GM12878 (cell line): Measurements from ENCODE around the gene CPSF4. TPM values are rescaled to one million over a fixed set of nuclear protein-coding genes. Genes with fewer than 3 reads are reported as not detected.

ENCODE experiments used
- ATAC-seq: fragments of 200-7000 bp; cut with Tn5 transposase; 3 replicates; pipeline ENCODE4 v1.9.1; 2020; ENCODE audit warnings: mild to moderate bottlenecking, moderate library complexity
- BruUV-seq: library from RNA; stranded (reverse); fragments of 400-500 nt; replicated peaks from 2 replicates; lab custom pipeline; 2021; lab: Mats Ljungman, UMichigan
- CTCF ChIA-PET: fragments of 300-600 bp; sonication (Branson Sonifier 250); formaldehyde crosslinking; extraction: SDS; loops from one replicate; lab custom pipeline; 2021; ENCODE audit warnings: inconsistent platforms; lab: Yijun Ruan, JAX
- POLR2A ChIA-PET: fragments of 350-600 bp; formaldehyde crosslinking; extraction: SDS; loops from one replicate; lab custom pipeline; 2021; ENCODE audit warnings: inconsistent platforms; lab: Charles Lee
- RAD21 ChIA-PET: fragments of 300-600 bp; sonication (Branson Sonifier 250); formaldehyde crosslinking; loops from one replicate; lab custom pipeline; 2023; ENCODE audit warnings: antibody characterized with exemption; ENCODE audit not compliant: unreplicated experiment; lab: Charles Lee
- SMC1A ChIA-PET: fragments of 300-600 bp; sonication (Branson Sonifier 250); formaldehyde crosslinking; loops from one replicate; lab custom pipeline; 2023; ENCODE audit not compliant: unreplicated experiment, uncharacterized antibody; lab: Charles Lee
- DNase-seq: peaks from one replicate; pipeline ENCODE4 v3.0.0-alpha.2; 2011; ENCODE audit warnings: low read depth, low spot score
- FAIRE-seq: peaks from 3 replicates; lab custom pipeline; 2011; peaks lifted over from hg19 to GRCh38; lab: Jason Lieb, UNC
- H2AFZ ChIP-seq: 2 replicates; pipeline ENCODE4 v1.6.0; 2011; ENCODE audit warnings: low read depth, low read length, control low read depth; ENCODE audit not compliant: control insufficient read depth
- H3K27ac ChIP-seq: 2 replicates; pipeline ENCODE4 v1.5.1; 2011; ENCODE audit warnings: control low read depth; ENCODE audit not compliant: control insufficient read depth, insufficient read depth
- H3K27me3 ChIP-seq, 2 experiments: replicated peaks in 1 of 2; 2 replicates each; pipeline versions ENCODE4 v1.6.0 to v1.6.1; 2011; ENCODE audit warnings: low read length in 1 of 2; ENCODE audit not compliant: control insufficient read depth in 2 of 2, insufficient read depth in 2 of 2
- H3K36me3 ChIP-seq, 2 experiments: 2 replicates each; pipeline ENCODE4 v1.5.1; 2011; ENCODE audit warnings: low read length in 1 of 2; ENCODE audit not compliant: control insufficient read depth in 2 of 2, insufficient read depth in 2 of 2
- H3K4me1 ChIP-seq: 2 replicates; pipeline ENCODE4 v1.6.1; 2011; ENCODE audit warnings: mild to moderate bottlenecking, low read length, moderate library complexity, mixed read lengths; ENCODE audit not compliant: control insufficient read depth, insufficient read depth
- H3K4me2 ChIP-seq: 2 replicates; pipeline ENCODE4 v1.6.0; 2011; ENCODE audit warnings: control low read depth; ENCODE audit not compliant: control insufficient read depth, insufficient read depth
- H3K4me3 ChIP-seq: fragments of 200-600 bp; sonication (generic); 2 replicates; pipeline ENCODE4 v1.5.1; 2016
- H3K79me2 ChIP-seq: 2 replicates; pipeline ENCODE4 v1.6.0; 2011; ENCODE audit warnings: low read length; ENCODE audit not compliant: control insufficient read depth, insufficient read depth
- H3K9ac ChIP-seq: 2 replicates; pipeline ENCODE4 v1.8.0; 2011; ENCODE audit warnings: low read length, control low read depth, mixed read lengths; ENCODE audit not compliant: control insufficient read depth, insufficient read depth
- H3K9me3 ChIP-seq: replicated peaks from 3 replicates; pipeline ENCODE4 v1.5.1; 2011; ENCODE audit warnings: mild to moderate bottlenecking, low read length; ENCODE audit not compliant: control insufficient read depth, insufficient read depth
- H4K20me1 ChIP-seq: 2 replicates; pipeline ENCODE4 v1.6.0; 2011; ENCODE audit not compliant: control insufficient read depth, insufficient read depth
- ATF7 ChIP-seq: fragments of 450-650 bp; IDR thresholded peaks from 2 replicates; pipeline ENCODE4 v1.6.1; 2016; ENCODE audit warnings: low read depth, mild to moderate bottlenecking
- BCL3 ChIP-seq: IDR thresholded peaks from 2 replicates; pipeline ENCODE4 v1.6.1; 2011; ENCODE audit warnings: borderline replicate concordance, low read depth, mild to moderate bottlenecking, moderate library complexity, low read length; ENCODE audit not compliant: insufficient read depth, poor library complexity, severe bottlenecking
- BMI1 ChIP-seq: fragments of 450-650 bp; IDR thresholded peaks from 2 replicates; pipeline ENCODE4 v1.6.1; 2016; ENCODE audit warnings: mild to moderate bottlenecking, moderate library complexity, borderline replicate concordance
- CBX3 ChIP-seq: fragments of 200-600 bp; sonication (generic); IDR thresholded peaks from 2 replicates; pipeline ENCODE4 v1.6.1; 2016; ENCODE audit warnings: low read depth, borderline replicate concordance
- GABPA ChIP-seq: IDR thresholded peaks from 2 replicates; pipeline ENCODE4 v1.6.1; 2014; ENCODE audit warnings: antibody characterized with exemption, low read depth, mild to moderate bottlenecking, inconsistent platforms
- HDGF ChIP-seq: fragments of 450-650 bp; IDR thresholded peaks from 2 replicates; pipeline ENCODE4 v1.6.1; 2016; ENCODE audit warnings: antibody characterized with exemption
- MAX ChIP-seq: IDR thresholded peaks from 2 replicates; pipeline ENCODE4 v1.6.1; 2012; ENCODE audit warnings: low read depth, low read length, improper control_type of control experiment
- MTA3 ChIP-seq: IDR thresholded peaks from 2 replicates; pipeline ENCODE4 v1.6.1; 2012; ENCODE audit warnings: low read length, inconsistent platforms, borderline replicate concordance
- NFYB ChIP-seq: IDR thresholded peaks from 2 replicates; pipeline ENCODE4 v1.6.1; 2011; ENCODE audit warnings: low read depth, mild to moderate bottlenecking, low read length, improper control_type of control experiment, moderate library complexity; ENCODE audit not compliant: insufficient read depth
- NR2F1 ChIP-seq: fragments of 450-650 bp; conservative IDR thresholded peaks from 2 replicates; pipeline ENCODE4 v1.6.1; 2017; ENCODE audit warnings: mild to moderate bottlenecking
- POLR2A ChIP-seq: IDR thresholded peaks from 2 replicates; pipeline ENCODE4 v1.6.1; 2011; ENCODE audit warnings: low read depth, mild to moderate bottlenecking, low read length
- POLR2AphosphoS2 ChIP-seq: IDR thresholded peaks from 2 replicates; pipeline ENCODE4 v1.6.1; 2011; ENCODE audit warnings: low read depth, mild to moderate bottlenecking, low read length, improper control_type of control experiment, moderate library complexity
- SIN3A ChIP-seq: IDR thresholded peaks from 2 replicates; pipeline ENCODE4 v1.6.1; 2012; ENCODE audit warnings: low read depth, low read length, improper control_type of control experiment
- SMC3 ChIP-seq: IDR thresholded peaks from 2 replicates; pipeline ENCODE4 v1.6.1; 2011; ENCODE audit warnings: low read length, improper control_type of control experiment, borderline replicate concordance
- SP1 ChIP-seq: IDR thresholded peaks from one replicate; pipeline ENCODE4 v1.6.1; 2011; ENCODE audit warnings: low read depth, low read length
- SUZ12 ChIP-seq: fragments of 200-600 bp; sonication (generic); IDR thresholded peaks from one replicate; pipeline ENCODE4 v1.6.1; 2018; ENCODE audit warnings: antibody characterized with exemption, mild to moderate bottlenecking; ENCODE audit not compliant: unreplicated experiment
- TARDBP ChIP-seq: IDR thresholded peaks from 2 replicates; pipeline ENCODE4 v1.6.1; 2016; ENCODE audit warnings: borderline replicate concordance
- USF1 ChIP-seq: IDR thresholded peaks from 2 replicates; pipeline ENCODE4 v1.6.1; 2011; ENCODE audit warnings: borderline replicate concordance, low read depth, mild to moderate bottlenecking, moderate library complexity, mixed read lengths, low read length; ENCODE audit not compliant: insufficient read depth; ENCODE audit errors: extremely low read length
- WGBS: methylation state at CpG from one replicate; pipeline ENCODE4 v1.1.6; 2016; ENCODE audit warnings: low lambda C conversion rate; ENCODE audit not compliant: insufficient replicate concordance, insufficient coverage; ENCODE audit errors: missing lambda C conversion rate; 5-methylcytosine and 5-hydroxymethylcytosine counted together
- in situ Hi-C: fragments of 300-500 bp; cut with MboI; formaldehyde crosslinking; loops from 9 replicates; pipeline ENCODE4 v1.14.3; 2018; ENCODE audit warnings: mixed read lengths
- intact Hi-C: fragments of 100-400 bp; cut with micrococcal nuclease; formaldehyde crosslinking; loops from one replicate; pipeline ENCODE4 v1.14.2; 2022; ENCODE audit not compliant: unreplicated experiment
- polyA plus RNA-seq, 11 experiments: library from polyadenylated mRNA; depleted of rRNA in 4 of 11; unstranded in 6 of 11; stranded (reverse) in 5 of 11; fragments of >200 nt; fragmentation: Nextera tagmentation in 4 of 11; fragmentation: Illumina TruSeq in 1 of 11; extraction: Ambion mirVana in 4 of 11; extraction: Trizol in 1 of 11; gene quantifications; 1 replicate in 1 of 11; 2 replicates in 10 of 11; pipeline versions ENCODE4 v1.2.1 to v1.2.3, GENCODE V29; 2011 to 2016; ENCODE audit warnings: inconsistent platforms in 2 of 11, missing spikeins in 2 of 11, low read depth in 1 of 11
- total RNA-seq, 4 experiments: library from RNA; depleted of rRNA in 3 of 4; stranded (reverse); fragments of >200 nt in 3 of 4; fragmentation: Illumina TruSeq in 1 of 4; extraction: Trizol in 1 of 4; gene quantifications; 2 replicates each; pipeline versions ENCODE4 v1.2.1 to v1.2.3, GENCODE V29; 2013 to 2021
- TF ChIP-seq, protein P1 (sequence below), 3 experiments: IDR thresholded peaks in 2 of 3; conservative IDR thresholded peaks in 1 of 3; 2 replicates each; pipeline ENCODE4 v1.5.1; 2011; ENCODE audit warnings: low read depth in 3 of 3, low read length in 3 of 3, mild to moderate bottlenecking in 3 of 3, control low read depth in 2 of 3, moderate library complexity in 2 of 3, inconsistent platforms in 1 of 3, mixed read lengths in 1 of 3; ENCODE audit not compliant: control insufficient read depth in 2 of 3, insufficient read depth in 1 of 3; ENCODE audit errors: extremely low read depth in 1 of 3

Gene CPSF4
- total and polyA plus RNA-seq, 10 of the 15 experiments (the other 5 are each of a cell fraction or from before 2014, with no cell fraction given) = 13.6 to 70.1 (median 45.0) TPM

DNA sequence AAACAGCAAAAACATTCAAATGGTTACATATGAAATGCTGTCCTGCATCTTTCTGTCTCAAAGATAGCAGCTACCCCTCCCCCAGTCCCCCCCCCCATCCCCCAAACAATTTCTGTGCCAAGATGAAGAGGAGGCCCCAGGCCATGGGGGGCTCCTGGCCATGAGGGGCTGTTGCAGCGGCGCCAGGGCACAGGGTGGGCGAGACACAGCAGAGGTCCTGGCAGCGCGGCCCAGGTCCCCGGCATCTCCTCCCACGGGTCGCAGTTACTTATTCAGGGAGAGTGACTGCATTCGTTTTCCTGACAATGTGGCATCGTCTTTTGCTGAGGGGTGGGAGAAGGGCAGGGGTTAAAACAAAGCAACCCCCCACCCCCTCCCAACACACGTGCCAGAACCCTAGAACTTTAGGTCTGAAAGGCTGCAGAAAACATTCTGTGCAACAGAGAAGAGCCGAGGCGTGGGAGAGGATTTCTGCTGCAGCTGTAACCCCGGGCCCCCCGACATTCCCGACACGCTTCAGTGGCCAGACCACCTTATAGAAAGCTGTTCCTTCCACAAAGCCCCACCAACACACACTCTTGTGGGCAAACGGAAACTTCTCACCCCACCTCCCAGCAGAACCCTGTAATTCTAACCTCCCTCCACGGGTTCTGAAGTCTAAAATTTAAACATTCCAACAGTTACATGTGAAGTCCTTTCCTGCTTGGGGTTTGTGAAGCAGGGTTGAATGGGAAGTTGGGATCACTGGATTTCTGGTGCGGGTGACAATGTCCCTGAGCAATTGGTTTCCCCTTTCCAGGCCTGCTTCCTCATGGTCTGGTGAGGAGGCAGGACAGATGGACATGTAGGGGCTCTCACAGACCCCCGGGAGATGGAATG, 42.1 kb upstream of the CPSF4 start:
- ChIA-PET RAD21 (no interaction called here), SMC1A (no interaction called here), POLR2A (no interaction called here), CTCF (no interaction called here)
- FAIRE-seq = no peak
- no peak for ATAC-seq
- Histone ChIP-seq H3K4me2 (no peak overlapping the region), H4K20me1 (no peaks in the 10 kb centered on the region), H3K79me2 (no peaks in the 10 kb centered on the region; the same call in 1 of the 2 replicates), H3K27me3 (no peaks in the 10 kb centered on the region), H3K9ac (no peak overlapping the region), H3K27ac (no peak overlapping the region), H3K4me3 (no peak overlapping the region), H3K4me1 (peaks cover 4% of the 10 kb centered on the region; the same call in 1 of the 2 replicates)
- BruUV-seq = TSS peak; percentile 8
- in situ Hi-C loops = no loop called here
- no peak for DNase-seq
- 59% methylated on average over 21 of the region's 21 CpGs for WGBS
- TF ChIP-seq ATF7 (no peak), SUZ12 (no peak), POLR2A (peak; percentile 26), CBX3 (no peak), SIN3A (no peak), NR2F1 (no peak), USF1 (no peak), MAX (no peak), MTA3 (no peak), SMC3 (no peak), TARDBP (no peak), HDGF (no peak), GABPA (no peak), SP1 (no peak), BCL3 (peak; percentile 18), POLR2AphosphoS2 (0 out of 2 replicates have a peak, but pooled peaks have one; percentile 12), NFYB (no peak), BMI1 (no peak)
- TF ChIP-seq, protein P1, sequence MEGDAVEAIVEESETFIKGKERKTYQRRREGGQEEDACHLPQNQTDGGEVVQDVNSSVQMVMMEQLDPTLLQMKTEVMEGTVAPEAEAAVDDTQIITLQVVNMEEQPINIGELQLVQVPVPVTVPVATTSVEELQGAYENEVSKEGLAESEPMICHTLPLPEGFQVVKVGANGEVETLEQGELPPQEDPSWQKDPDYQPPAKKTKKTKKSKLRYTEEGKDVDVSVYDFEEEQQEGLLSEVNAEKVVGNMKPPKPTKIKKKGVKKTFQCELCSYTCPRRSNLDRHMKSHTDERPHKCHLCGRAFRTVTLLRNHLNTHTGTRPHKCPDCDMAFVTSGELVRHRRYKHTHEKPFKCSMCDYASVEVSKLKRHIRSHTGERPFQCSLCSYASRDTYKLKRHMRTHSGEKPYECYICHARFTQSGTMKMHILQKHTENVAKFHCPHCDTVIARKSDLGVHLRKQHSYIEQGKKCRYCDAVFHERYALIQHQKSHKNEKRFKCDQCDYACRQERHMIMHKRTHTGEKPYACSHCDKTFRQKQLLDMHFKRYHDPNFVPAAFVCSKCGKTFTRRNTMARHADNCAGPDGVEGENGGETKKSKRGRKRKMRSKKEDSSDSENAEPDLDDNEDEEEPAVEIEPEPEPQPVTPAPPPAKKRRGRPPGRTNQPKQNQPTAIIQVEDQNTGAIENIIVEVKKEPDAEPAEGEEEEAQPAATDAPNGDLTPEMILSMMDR (IDR thresholded peaks at IDR 0.05 in 2 of 3, conservative IDR thresholded peaks at IDR 0.05 in 1 of 3; ENCODE audit: control insufficient read depth in 2 of 3, extremely low read depth in 1 of 3, insufficient read depth in 1 of 3, low read depth in 3 of 3, low read length in 3 of 3) = no peak
- TF ChIP-seq, all 136 proteins: peak for 3
- intact Hi-C loops = no loop called here
- no peaks in the 10 kb centered on the region for H3K9me3 ChIP-seq
- no peak overlapping the region for H2AFZ ChIP-seq
- peaks cover 49 to 62% of the 10 kb centered on the region in 2 experiments for H3K36me3 ChIP-seq
